B cell (primary cell): Measurements from ENCODE around the gene PHACTR1.

ENCODE experiments used
- EZH2 ChIP-seq: IDR thresholded peaks from 2 replicates; pipeline ENCODE4 v1.6.1; 2012; ENCODE audit warnings: borderline replicate concordance, low read depth, mild to moderate bottlenecking, moderate library complexity, low read length; ENCODE audit not compliant: insufficient read depth, poor library complexity, severe bottlenecking
- TF ChIP-seq, protein P1 (sequence below): fragments of 200-600 bp; IDR thresholded peaks from one replicate; pipeline ENCODE4 v1.8.0; 2022; ENCODE audit warnings: antibody characterized with exemption, mild to moderate bottlenecking

DNA sequence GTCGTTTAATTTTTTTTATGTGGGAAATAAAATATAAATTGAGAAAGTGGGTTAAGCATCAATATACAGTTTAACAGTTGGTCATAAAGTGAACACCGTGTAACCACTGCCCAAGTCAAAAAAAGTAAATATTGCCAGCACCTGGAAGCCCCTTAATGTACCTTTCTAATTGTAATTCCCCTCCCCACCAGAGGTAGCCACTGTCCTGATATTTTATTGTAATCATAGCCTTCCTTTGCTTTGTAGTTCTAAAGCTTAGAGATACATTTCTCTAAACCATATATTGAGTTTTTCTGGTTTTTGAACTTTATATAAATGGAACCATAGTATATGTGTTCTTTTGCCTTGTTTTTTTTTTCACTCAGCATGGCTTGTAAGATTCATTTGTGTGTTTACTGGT lies 431.2 kb downstream of the PHACTR1 start:
- TF ChIP-seq, protein P1, sequence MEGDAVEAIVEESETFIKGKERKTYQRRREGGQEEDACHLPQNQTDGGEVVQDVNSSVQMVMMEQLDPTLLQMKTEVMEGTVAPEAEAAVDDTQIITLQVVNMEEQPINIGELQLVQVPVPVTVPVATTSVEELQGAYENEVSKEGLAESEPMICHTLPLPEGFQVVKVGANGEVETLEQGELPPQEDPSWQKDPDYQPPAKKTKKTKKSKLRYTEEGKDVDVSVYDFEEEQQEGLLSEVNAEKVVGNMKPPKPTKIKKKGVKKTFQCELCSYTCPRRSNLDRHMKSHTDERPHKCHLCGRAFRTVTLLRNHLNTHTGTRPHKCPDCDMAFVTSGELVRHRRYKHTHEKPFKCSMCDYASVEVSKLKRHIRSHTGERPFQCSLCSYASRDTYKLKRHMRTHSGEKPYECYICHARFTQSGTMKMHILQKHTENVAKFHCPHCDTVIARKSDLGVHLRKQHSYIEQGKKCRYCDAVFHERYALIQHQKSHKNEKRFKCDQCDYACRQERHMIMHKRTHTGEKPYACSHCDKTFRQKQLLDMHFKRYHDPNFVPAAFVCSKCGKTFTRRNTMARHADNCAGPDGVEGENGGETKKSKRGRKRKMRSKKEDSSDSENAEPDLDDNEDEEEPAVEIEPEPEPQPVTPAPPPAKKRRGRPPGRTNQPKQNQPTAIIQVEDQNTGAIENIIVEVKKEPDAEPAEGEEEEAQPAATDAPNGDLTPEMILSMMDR, result peak; percentile 11
- TF ChIP-seq EZH2, result no peak
